RPMI8226 (cell line): ENCODE data around the gene HTR3B.

Source experiments
- DNase-seq: peaks from one replicate; pipeline ENCODE4 v3.0.0-alpha.2; 2015

HTR3B gene

DNA sequence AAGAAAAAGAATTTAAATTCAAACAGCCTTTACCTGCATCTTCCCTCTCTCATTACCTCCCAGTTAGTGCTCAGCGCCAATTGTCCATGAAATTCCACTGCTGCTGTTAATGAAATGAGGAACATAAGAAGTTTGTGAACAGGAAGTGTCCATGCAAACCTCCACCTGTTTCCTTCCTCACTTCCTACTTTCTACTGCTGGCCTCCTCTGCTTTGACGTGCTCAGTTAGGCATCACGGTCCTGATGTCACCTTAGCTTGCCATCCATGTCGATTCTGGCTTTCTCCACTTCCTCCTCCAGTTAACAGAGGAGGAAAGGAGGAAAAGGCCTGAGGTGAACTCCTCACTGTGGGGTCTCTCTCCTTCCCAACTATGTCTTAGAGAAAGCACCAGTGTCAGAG lies 43.4 kb downstream of the HTR3B start:
- DNase-seq = no peak

DNA sequence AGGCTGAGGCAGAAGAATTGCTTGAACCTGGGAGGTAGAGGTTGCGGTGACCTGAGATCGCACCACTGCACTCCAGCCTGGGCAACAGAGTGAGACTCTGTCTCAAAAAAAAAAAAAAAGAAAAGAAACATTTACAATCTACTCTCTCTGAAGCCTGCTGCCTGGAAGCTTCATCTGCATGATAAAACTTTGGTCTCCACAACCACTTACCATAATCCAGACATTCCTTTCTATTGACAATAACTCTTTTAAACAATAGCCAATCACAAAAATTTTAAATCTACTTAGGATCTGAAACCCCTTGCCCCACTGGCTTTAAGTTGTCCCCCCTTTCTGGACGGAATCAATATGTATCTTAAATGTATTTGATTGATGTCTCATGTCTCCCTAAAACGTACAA lies 45.3 kb downstream of the HTR3B start:
- no peak for DNase-seq

DNA sequence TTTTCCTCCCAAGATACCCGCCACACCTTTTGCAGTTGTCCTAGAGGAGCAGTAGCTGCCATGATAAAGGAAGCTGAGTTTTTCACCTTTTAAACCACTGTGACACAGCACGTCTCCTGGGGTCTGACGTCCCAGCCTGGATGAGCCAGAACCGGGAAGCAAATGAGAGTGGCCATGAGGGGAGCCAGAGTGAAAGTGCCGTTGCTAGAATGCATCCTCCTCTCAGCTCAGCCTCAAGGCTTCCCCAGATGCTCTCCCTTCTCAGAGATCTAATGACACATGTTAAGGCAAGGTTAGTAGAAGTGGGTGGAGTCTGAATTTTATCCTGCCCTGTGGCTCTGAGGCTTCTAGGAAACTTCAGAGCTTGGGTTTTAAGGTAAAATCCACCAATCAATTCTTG lies 46.9 kb downstream of the HTR3B start:
- DNase-seq = no peak

DNA sequence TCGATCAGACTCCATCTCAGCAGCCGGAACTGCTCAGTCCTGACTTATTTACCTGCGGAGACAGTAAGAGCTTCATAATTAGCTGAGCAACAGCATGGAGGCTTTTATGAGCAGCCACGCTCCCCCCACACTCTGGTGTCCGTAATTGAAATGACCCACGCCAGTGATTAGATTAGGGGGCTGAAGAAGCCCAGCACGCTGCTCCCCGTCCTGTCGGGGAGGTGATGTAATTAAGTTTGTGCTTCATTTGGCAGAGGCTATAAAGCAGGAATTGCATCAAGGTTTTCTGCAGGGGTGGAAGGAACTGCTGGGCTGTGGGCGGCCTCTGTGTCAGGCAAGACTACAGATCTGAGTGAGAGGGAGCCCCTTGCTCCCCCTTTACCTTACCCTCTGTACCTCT lies 47.5 kb downstream of the HTR3B start:
- DNase-seq = no peak

DNA sequence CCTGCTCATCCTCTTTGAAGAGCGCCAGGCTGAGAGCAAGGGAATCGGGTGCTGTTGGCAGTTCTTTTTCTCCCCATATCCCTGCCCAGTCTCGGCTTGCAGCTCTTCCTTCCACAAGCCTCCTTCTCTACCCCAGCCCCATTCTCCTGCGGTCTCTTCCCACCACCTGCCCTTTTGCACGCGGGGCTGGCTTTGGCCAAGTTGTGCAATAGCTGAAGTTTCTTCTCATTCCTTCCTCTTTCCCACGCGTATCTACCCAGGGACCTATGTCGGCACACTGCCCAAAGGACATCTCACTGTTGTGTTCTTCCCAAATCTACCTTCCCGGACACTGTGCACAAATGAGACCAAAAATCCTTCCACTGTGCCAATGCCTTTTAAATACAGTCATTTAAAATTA lies 48.0 kb downstream of the HTR3B start:
- no peak for DNase-seq

DNA sequence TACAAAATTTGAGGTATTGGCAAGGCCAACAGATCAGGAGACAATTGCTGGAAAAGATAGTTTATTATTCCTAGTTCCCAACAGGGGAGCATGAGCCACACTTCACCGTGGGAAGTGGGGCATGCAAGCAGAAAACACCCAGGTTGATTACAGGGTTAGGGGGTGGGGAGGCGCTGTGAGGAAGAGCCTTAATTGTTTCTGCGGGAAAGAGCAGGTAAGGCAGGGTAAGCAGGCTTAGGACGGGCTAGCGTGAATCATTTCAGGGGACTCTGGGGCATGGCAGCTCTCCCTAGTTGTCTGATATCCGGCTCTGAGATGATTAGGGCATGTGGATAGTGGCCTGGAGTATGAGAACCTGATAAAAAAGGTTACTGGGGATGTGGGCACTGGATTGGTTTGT lies 49.6 kb downstream of the HTR3B start:
- no peak for DNase-seq

DNA sequence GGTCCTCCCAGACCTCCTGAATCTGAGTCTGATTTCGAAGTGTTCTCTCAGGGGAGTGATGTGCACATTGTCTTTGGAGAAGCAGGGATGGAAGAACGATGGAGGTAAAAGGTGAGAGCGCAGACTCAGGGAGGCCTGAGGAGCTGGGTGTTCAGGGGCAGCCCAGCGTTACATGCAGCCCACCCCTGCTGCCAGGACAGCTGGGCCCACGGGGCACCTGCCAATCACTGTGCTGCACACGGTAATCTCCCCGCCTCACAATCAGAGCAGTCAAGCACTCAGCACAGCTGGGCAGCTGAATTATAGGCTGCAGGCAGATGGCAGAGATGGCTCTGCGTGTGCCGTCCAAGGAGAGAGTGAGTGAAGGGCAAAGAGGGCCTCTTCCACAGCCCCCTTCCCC lies 52.4 kb downstream of the HTR3B start:
- DNase-seq = no peak

DNA sequence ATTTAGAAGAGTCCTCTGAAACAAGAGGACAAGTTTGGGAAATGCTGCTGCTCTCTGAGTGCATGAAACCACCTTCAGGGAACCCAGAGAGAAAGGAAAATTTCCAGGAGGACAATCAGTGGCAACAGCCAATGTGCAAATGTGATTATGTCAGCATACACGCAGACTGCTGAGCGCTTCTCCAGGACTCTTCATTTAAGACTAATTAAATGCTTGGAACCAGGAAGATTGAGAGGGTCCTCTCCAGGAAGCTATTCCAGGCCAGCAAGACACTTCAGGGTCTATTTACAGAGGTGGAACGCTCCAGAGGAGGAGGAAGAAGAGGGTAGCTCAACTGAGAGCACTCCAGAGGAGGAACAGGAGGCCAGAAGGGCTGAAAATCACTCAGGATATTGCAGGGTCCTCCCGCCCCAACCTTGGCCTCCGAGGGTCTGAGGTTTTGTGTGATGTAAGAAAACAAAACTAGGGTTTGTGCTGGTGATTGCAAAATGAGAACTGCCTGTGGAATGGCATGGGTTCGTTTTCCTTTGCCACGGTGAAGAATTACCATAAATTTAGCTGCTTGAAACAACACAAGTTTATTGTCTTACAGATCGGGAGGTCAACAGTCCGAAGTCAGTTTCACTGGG lies 56.2 kb downstream of the HTR3B start:
- DNase-seq = no peak

DNA sequence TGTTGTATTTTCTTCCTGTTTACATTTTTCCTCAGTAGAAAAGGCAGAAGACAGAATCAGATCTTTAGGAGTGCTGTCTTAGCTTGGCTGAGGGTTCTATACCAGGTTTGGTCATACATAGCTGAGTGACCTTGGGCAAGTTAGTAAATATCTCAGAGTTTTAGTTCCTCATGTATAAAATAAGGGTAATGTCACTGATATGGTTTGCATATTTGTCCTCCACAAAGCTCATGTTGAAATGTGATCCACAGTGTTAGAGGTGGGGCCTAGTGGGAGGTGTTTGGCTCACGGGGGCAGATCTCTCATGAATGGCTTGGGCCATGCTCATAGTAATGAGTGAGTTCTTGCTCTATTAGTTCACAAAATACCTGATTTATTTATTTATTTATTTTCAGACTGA lies 62.8 kb downstream of the HTR3B start:
- no peak for DNase-seq

DNA sequence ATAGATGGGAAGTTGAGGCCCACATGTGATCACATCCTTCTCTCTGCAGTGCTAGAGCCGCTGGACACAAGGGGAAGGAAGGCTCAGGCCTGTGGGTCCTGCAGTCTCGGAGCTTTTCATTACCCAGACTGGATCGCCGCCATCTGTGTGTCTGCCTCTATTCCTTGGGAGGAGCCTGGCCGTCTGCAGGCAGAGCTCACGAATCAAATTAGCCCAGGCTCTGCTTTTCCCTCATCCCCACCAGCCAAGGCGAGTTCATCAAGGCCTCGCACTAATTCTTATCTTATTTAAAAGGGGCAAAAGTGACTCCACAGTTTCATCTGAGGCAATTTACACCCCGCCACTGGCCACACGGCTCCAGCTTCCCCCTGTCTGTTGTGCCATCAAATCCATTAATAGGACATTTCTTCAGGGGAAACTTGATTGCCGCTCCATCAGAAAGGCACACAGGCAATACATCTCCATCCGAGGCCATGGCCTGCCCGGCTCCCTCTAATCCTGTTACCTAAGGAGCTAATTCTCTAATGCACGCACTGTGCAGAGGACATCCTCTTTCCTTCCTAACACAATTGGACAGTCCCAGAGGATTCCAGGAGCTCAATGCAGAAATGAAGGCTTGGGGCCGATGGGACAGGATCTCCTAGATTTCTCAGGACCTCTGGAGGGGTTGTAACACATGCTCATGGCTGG lies 67.1 kb downstream of the HTR3B start:
- no peak for DNase-seq

DNA sequence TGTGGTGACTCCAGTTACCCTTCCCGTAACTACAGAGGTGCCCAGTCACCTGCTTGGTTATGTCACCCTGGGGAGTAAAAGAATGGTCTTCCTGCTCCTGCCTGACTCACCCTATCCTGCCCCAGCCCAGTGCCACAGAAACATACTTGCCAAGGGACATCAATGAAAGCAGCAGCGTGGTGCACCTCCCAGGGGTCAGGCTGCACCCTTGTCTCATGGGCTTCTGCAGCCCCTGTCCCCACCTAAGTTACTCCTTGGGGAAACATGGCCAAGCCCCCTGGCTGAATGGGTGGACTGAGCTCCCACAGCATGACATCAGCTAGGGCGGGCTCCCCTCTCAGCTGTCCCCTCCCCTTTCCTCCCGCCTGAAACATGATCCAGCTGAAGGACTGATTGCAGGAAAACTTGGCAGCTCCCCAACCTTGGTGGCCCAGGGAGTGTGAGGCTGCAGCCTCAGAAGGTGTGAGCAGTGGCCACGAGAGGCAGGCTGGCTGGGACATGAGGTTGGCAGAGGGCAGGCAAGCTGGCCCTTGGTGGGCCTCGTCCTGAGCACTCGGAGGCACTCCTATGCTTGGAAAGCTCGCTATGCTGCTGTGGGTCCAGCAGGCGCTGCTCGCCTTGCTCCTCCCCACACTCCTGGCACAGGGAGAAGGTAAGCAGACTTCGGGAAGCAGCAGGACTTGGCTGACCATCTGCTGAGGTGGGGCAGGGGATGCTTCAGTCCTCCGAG lies 70.3 kb downstream of the HTR3B start, which contains the start of gene HTR3A:
HTR3A (plus strand) TSS at position 368 of the 730 bp plus-strand sequence; CDS start at position 586, 218 bp downstream.
- DNase-seq = no peak

DNA sequence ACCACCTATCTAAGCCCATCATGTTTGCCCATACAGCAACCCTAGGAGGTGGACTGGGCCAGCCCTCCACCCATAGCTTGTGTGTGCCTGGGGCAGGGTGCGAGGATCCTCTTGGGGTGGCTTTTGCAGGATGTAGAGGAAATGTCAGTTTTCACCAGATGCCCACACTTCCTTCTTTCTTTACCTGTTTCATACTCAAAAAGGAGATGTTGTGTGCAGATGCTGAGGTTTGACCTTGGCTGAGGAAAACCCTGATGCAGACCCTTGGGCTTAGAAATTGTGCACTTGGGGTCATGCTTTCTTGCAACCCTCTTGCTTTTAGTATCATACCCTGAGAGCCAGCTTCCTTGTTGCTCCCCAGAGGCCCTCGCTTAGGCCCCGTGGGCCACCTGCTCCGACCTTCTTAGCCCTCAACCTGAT lies 72.5 kb downstream of the HTR3B start:
- no peak for DNase-seq

DNA sequence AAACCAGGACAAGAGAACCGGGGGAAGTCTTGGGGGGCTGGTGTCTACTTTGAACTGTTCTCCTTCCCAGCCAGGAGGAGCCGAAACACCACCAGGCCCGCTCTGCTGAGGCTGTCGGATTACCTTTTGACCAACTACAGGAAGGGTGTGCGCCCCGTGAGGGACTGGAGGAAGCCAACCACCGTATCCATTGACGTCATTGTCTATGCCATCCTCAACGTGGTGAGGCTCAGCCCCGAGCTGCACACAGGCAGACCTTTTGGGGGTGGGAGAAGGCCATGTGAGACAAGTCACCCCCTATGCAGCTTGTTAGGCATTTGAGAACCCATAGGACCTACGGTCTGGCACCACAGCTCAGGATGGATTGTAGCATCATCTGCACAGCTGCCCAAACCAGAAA lies 73.1 kb downstream of the HTR3B start:
- no peak for DNase-seq

DNA sequence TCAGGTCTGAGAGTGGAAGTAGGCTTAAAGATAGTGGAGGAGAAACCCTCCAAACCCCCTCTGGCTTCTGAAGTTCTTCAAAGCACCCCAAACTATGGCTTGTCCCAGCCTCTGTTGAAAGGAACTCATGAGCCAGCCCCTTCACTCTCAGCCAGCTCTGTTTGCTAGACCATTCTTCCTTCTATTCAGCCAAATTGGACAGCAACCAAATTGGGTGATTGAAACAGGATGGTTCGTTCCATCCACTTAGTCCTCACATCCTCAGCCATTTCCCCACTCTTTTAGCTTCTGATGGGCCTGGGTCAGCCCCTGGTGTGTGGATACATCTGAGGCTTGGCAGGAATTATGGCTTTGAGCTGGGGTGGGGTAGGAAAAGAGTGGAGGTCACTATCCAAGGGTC lies 74.8 kb downstream of the HTR3B start:
- no peak for DNase-seq

DNA sequence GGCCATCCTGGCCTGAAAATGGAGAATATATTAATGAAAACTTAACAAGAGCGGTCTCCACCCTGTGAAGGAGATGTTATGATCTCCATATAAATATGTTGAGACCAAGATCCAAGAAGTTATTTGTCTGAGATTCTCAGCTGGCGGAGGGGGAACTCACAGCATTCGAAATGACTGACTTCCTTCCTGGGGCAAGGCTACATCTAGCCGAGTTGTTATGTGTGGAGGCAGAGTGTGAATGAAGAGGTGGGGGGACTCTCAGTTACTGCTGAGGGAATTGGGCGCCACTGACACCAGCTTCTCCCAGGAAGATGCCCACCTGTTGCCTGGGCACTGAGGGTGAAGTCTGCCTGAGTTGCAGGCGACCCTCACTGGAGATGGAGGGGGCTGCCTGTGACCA lies 76.2 kb downstream of the HTR3B start:
- DNase-seq = no peak

DNA sequence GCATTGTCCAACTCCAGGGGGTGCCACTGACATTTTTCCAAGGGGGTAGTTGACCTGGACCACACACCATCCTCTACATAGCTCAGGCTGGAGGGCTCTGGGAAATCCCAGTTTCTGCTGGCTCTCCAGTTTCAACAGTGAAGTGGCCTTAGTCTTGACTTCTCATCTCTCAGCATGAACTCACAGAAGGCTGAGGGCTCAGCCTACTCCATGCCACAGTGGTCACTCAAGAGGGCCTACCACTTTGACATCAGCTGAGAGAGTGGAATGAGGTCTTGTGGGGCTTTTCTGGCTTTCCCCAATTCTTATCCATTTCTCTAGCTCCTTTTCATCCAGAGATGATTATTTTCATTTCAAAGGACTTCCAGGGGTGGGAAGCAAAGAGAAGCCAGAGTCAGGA lies 77.7 kb downstream of the HTR3B start:
- DNase-seq = no peak

DNA sequence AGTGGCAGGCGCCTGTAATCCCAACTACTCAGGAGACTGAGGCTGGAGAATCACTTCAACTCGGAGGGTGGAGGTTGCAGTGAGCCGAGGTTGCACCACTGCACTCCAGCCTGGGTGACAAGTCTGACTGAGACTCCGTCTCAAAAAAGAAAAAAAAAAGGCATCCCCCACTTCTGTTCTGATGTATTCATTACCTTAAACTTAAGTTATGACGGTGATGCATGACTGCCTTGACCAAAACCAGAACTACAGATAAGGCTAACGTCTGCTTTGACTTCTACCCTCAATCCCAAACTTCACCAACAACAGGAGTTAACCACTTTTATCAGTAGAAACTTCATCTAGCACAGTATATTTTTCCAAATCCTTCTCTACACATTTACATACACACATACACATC lies 80.2 kb downstream of the HTR3B start:
- DNase-seq = no peak

DNA sequence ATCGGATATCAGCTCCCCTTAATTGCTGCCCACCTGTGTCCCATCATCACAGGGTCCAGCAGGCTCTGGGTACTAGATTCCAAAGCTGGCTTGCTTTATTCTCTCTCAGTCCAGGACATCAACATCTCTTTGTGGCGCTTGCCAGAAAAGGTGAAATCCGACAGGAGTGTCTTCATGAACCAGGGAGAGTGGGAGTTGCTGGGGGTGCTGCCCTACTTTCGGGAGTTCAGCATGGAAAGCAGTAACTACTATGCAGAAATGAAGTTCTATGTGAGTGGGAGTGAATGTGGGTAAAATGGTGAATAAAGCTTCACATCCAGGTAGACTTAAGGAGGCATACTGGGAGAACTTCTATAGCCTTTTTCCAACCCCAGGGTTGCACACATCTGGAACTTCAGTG lies 81.3 kb downstream of the HTR3B start:
- no peak for DNase-seq

DNA sequence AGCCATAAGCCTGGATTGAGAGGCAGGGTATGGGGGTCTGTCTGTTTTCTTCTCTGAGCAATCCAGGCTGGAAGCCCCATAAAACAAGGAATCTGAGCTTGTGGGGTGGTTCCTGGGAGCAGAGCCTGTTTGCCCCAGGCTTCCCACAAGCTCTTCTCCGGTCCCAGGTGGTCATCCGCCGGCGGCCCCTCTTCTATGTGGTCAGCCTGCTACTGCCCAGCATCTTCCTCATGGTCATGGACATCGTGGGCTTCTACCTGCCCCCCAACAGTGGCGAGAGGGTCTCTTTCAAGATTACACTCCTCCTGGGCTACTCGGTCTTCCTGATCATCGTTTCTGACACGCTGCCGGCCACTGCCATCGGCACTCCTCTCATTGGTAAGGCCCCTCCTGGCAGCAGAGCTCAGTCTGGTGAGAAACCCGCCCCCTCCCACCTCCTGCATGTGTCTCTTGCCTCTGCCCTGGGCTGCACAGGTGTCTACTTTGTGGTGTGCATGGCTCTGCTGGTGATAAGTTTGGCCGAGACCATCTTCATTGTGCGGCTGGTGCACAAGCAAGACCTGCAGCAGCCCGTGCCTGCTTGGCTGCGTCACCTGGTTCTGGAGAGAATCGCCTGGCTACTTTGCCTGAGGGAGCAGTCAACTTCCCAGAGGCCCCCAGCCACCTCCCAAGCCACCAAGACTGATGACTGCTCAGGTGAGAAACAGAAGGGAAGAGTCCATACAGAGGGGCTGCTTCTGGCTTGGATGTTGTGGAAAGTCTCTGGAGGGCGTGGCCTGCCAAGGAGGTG lies 82.0 kb downstream of the HTR3B start:
- no peak for DNase-seq

DNA sequence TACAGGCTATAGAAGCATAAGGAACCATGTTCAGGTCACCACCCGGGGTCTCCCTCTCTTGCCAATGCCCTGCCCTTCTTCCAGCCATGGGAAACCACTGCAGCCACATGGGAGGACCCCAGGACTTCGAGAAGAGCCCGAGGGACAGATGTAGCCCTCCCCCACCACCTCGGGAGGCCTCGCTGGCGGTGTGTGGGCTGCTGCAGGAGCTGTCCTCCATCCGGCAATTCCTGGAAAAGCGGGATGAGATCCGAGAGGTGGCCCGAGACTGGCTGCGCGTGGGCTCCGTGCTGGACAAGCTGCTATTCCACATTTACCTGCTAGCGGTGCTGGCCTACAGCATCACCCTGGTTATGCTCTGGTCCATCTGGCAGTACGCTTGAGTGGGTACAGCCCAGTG lies 84.8 kb downstream of the HTR3B start:
- no peak for DNase-seq

DNA sequence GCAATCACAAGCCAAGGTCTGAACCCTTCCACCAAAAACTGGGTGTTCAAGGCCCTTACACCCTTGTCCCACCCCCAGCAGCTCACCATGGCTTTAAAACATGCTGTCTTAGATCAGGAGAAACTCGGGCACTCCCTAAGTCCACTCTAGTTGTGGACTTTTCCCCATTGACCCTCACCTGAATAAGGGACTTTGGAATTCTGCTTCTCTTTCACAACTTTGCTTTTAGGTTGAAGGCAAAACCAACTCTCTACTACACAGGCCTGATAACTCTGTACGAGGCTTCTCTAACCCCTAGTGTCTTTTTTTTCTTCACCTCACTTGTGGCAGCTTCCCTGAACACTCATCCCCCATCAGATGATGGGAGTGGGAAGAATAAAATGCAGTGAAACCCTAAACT lies 85.3 kb downstream of the HTR3B start:
- DNase-seq = no peak

DNA sequence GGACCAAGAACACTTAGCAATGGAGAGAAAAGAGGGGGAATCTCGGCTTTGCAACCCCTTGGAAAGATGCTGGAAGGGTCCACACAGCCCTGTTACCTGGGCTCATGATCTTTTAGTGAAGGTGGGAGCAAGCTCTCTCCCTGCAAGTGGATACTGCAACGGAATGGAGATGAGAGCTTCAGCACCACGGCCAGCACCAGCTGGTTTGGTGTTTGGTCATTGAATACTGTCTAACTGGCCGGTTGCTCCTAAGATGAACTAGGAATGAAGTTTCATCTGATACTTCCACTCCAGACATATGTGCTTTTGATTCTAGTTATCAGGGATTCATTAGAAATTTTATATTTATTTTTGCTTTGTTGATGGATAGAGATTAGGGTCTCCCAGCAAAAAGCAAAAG lies 86.6 kb downstream of the HTR3B start:
- peak; percentile 50 for DNase-seq

DNA sequence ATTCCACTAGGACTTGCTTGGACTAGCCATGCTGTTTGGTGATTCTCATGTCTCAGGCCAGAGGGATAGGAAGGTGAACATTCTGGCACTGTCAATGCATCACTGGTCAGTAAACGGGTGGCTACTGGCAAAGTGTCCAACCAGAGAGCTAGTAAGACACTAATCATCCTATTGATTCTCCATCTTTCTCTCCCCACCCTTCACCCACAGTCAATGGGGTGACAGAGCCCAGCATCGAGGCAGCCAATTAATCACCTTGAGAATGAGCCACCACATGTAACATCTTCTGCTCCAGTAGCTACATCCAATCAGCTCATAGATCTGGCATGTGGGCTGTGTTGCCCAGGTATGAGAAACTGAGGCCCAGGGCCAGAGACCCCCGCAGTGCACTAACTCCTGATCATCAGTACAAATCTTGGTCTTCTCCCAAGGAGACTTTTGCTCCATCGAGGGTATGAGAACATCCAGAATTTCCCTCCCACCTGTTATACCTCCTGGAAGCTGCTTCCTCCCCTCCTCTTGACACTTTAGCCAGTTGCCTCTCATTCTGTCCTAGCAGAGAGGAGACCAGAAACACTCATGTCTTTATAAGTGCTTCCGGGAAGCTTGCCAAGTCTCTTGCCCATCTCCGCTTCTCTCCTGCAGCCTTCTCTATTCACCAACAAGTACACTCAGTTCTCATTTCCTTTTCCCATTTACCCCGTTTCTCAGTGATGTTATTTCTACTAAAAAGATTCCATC lies 87.3 kb downstream of the HTR3B start:
- peak; percentile 19 for DNase-seq
